ENCODE measurements around the gene MYOCD. TPM values are rescaled to one million over a fixed set of nuclear protein-coding genes. Genes with fewer than 3 reads are reported as not detected.

Gene MYOCD
- total and polyA plus RNA-seq, 4 donors, result 0.05 to 0.59 (median 0.23) TPM

DNA sequence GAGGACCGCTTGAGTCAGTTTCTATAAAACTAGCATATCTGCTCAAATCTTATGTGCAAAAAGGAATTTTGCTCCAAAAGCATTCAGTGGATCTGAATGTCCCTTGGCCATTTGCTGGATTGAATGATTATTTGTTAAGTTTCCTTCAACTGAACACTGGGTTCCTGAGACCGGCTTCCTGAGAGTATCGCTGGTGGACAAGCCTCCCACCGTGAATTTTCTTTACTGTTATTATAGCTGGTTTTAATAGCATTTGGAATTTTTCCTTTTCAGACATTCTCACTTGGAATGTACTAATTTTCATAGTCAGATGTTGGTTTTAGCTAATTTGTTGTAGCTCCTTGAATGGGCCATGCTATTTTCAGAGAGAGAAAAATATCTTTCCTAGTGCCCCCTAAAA is 9.8 kb upstream of the MYOCD start:
- WGBS, result 91% methylated on average over 4 of the region's 4 CpGs
- no peaks in the 10 kb centered on the region for H3K36me3 ChIP-seq (ENCODE audit: control insufficient read depth in 4 of 4, insufficient read depth in 3 of 4, low read depth in 1 of 4, low read length in 3 of 4)
- H3K9ac ChIP-seq (ENCODE audit: low read depth in 1 of 2, low read length in 2 of 2), result no peak overlapping the region
- TF ChIP-seq FOXA1 (IDR thresholded peaks at IDR 0.05), result no peak
- no peak for TF ChIP-seq JUND (IDR thresholded peaks at IDR 0.05)
- TF ChIP-seq GABPA (IDR thresholded peaks at IDR 0.05 in 1 of 2, conservative IDR thresholded peaks at IDR 0.05 in 1 of 2), result no peak
- no peak for TF ChIP-seq RXRA (IDR thresholded peaks at IDR 0.05)
- TF ChIP-seq, protein P1, sequence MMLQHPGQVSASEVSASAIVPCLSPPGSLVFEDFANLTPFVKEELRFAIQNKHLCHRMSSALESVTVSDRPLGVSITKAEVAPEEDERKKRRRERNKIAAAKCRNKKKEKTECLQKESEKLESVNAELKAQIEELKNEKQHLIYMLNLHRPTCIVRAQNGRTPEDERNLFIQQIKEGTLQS (IDR thresholded peaks at IDR 0.05), result no peak
- no peak for TF ChIP-seq TAF1 (conservative IDR thresholded peaks at IDR 0.05)
- TF ChIP-seq EGR1 (IDR thresholded peaks at IDR 0.05; ENCODE audit: low read depth in 2 of 2), result no peak
- TF ChIP-seq FOXA2 (IDR thresholded peaks at IDR 0.05), result no peak
- no peak for TF ChIP-seq REST (IDR thresholded peaks at IDR 0.05)
- TF ChIP-seq HNF4G (IDR thresholded peaks at IDR 0.05), result no peak
- TF ChIP-seq, protein P2, sequence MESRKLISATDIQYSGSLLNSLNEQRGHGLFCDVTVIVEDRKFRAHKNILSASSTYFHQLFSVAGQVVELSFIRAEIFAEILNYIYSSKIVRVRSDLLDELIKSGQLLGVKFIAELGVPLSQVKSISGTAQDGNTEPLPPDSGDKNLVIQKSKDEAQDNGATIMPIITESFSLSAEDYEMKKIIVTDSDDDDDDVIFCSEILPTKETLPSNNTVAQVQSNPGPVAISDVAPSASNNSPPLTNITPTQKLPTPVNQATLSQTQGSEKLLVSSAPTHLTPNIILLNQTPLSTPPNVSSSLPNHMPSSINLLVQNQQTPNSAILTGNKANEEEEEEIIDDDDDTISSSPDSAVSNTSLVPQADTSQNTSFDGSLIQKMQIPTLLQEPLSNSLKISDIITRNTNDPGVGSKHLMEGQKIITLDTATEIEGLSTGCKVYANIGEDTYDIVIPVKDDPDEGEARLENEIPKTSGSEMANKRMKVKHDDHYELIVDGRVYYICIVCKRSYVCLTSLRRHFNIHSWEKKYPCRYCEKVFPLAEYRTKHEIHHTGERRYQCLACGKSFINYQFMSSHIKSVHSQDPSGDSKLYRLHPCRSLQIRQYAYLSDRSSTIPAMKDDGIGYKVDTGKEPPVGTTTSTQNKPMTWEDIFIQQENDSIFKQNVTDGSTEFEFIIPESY (IDR thresholded peaks at IDR 0.05), result no peak
- TF ChIP-seq SP1 (IDR thresholded peaks at IDR 0.05), result no peak
- no peak for TF ChIP-seq NR2F2 (IDR thresholded peaks at IDR 0.05)
- TF ChIP-seq HNF4A (conservative IDR thresholded peaks at IDR 0.05), result no peak
- no peak for TF ChIP-seq MAX (IDR thresholded peaks at IDR 0.05)
- TF ChIP-seq YY1 (IDR thresholded peaks at IDR 0.05), result no peak
- TF ChIP-seq, protein P3, sequence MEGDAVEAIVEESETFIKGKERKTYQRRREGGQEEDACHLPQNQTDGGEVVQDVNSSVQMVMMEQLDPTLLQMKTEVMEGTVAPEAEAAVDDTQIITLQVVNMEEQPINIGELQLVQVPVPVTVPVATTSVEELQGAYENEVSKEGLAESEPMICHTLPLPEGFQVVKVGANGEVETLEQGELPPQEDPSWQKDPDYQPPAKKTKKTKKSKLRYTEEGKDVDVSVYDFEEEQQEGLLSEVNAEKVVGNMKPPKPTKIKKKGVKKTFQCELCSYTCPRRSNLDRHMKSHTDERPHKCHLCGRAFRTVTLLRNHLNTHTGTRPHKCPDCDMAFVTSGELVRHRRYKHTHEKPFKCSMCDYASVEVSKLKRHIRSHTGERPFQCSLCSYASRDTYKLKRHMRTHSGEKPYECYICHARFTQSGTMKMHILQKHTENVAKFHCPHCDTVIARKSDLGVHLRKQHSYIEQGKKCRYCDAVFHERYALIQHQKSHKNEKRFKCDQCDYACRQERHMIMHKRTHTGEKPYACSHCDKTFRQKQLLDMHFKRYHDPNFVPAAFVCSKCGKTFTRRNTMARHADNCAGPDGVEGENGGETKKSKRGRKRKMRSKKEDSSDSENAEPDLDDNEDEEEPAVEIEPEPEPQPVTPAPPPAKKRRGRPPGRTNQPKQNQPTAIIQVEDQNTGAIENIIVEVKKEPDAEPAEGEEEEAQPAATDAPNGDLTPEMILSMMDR (IDR thresholded peaks at IDR 0.05; ENCODE audit: low read depth, low read length, missing input control), result no peak
- TF ChIP-seq RAD21 (IDR thresholded peaks at IDR 0.05), result no peak
- no peak overlapping the region for H3K27ac ChIP-seq (ENCODE audit: low read depth in 1 of 2, low read length in 2 of 2)
- no peaks in the 10 kb centered on the region for H3K9me3 ChIP-seq (ENCODE audit: control insufficient read depth in 4 of 4, low read length in 3 of 4)
- H3K4me1 ChIP-seq (ENCODE audit: control insufficient read depth in 4 of 4, insufficient read depth in 4 of 4, low read length in 3 of 4), result no peaks in the 10 kb centered on the region
- no peak for DNase-seq (ENCODE audit: low spot score)
- H3K4me3 ChIP-seq (ENCODE audit: low read depth in 1 of 3, low read length in 3 of 3), result no peak overlapping the region
- H3K27me3 ChIP-seq (ENCODE audit: control insufficient read depth in 4 of 4, insufficient read depth in 4 of 4, low read length in 3 of 4), result no peaks in the 10 kb centered on the region
